ENCODE results near the gene NR1D1. TPM values are rescaled to one million over a fixed set of nuclear protein-coding genes. Genes with fewer than 3 reads are reported as not detected.

Gene NR1D1
- total and polyA plus RNA-seq, 2 of the 8 experiments (the other 6 are each of a cell fraction or from before 2014, with no cell fraction given), result 1.5 to 4.6 TPM

- Histone ChIP-seq H3K27ac (ENCODE audit: low read depth, low read length) (no peak overlapping the region), H4K20me1 (replicated peaks in 1 of 2; ENCODE audit: control insufficient read depth in 1 of 2, insufficient read depth in 2 of 2, low read length in 2 of 2) (no peaks in the 10 kb centered on the region), H3K18ac (ENCODE audit: extremely low read depth, low read length) (no peak overlapping the region), H3K4ac (replicated peaks; ENCODE audit: insufficient read length, low read depth, low read length) (peak overlapping the region; percentile 63), H4K91ac (replicated peaks; ENCODE audit: insufficient read length, low read length) (no peak overlapping the region), H3K36me3 (ENCODE audit: control insufficient read depth in 2 of 4, insufficient read depth in 4 of 4, low read length in 3 of 4) (no peaks in the 10 kb centered on the region), H2BK20ac (ENCODE audit: low read length) (0 out of 2 replicates have a peak overlapping the region, but pooled peaks have one; percentile 27), H3K23ac (ENCODE audit: insufficient read length) (no peak overlapping the region), H3K9me3 (ENCODE audit: insufficient read depth in 2 of 2, low read depth in 1 of 2, low read length in 1 of 2) (no peaks in the 10 kb centered on the region), H4K5ac (ENCODE audit: insufficient read length, low read depth, low read length) (no peak overlapping the region), H2AK5ac (ENCODE audit: low read depth, low read length) (no peak overlapping the region), H3K9ac (replicated peaks in 1 of 4; ENCODE audit: extremely low read depth in 1 of 4, low read depth in 3 of 4, low read length in 3 of 4) (no peak overlapping the region), H3K14ac (ENCODE audit: insufficient read length) (no peak overlapping the region), H3K56ac (replicated peaks; ENCODE audit: insufficient read length, low read depth, low read length) (no peak overlapping the region), H3K79me1 (ENCODE audit: low read depth, low read length) (no peaks in the 10 kb centered on the region), H3K27me3 (replicated peaks in 1 of 4; ENCODE audit: control insufficient read depth in 3 of 4, extremely low read depth in 1 of 4, insufficient read depth in 3 of 4, low read length in 3 of 4) (peaks cover 0 to 9% (median 7%) of the 10 kb centered on the region in 4 experiments; a peak in 5 of 7 replicates), H3K4me3 (ENCODE audit: extremely low read depth in 1 of 4, insufficient read depth in 2 of 4, low read depth in 3 of 4, low read length in 4 of 4) (no peak overlapping the region), H2BK5ac (ENCODE audit: low read depth, low read length) (peak overlapping the region; percentile 4; the same call in 1 of the 2 replicates), H3K4me1 (replicated peaks in 1 of 4; ENCODE audit: control insufficient read depth in 3 of 4, insufficient read depth in 4 of 4, low read length in 3 of 4) (peaks cover 32 to 42% (median 37%) of the 10 kb centered on the region in 4 experiments), H2AFZ (ENCODE audit: low read length) (no peak overlapping the region), H4K8ac (ENCODE audit: extremely low read depth, insufficient read depth, low read length) (no peak overlapping the region), H3K79me2 (ENCODE audit: control insufficient read depth in 1 of 2, insufficient read depth in 2 of 2, low read length in 2 of 2) (no peaks in the 10 kb centered on the region), H2BK12ac (ENCODE audit: low read depth, low read length) (peak overlapping the region; percentile 83), H2BK120ac (replicated peaks; ENCODE audit: low read depth, low read length) (no peak overlapping the region), H3K23me2 (ENCODE audit: low read depth, low read length) (no peaks in the 10 kb centered on the region), H3K4me2 (ENCODE audit: insufficient read depth in 1 of 2, low read depth in 2 of 2, low read length in 2 of 2) (peak overlapping the region in 1 of 2 experiments; percentile 34; a peak in 1 of 4 replicates), H2BK15ac (ENCODE audit: low read length) (no peak overlapping the region)
- FAIRE-seq (no peak), DNase-seq (ENCODE audit: low read depth in 1 of 2, low spot score in 2 of 2) (no peak)
- POLR2A ChIA-PET (ENCODE audit: partially characterized antibody), result interaction anchor here (0.7 to 16.7 kb wide), 20 partner anchors 11 to 107 kb away, joined by 3 to 399 read pairs (median 5); partner anchors contain the start of genes CASC3, CSF3, MED24 and MSL1
- 39% methylated on average over 2 of the region's 2 CpGs; no CpG with 5 or more reads in 1 of the 2 experiments for WGBS, 2 experiments (ENCODE audit: extremely low coverage in 1 of 2, insufficient coverage in 1 of 2, insufficient read length in 1 of 2, insufficient replicate concordance in 2 of 2, low coverage in 1 of 2, low lambda C conversion rate in 2 of 2, missing lambda C conversion rate in 1 of 2)
- CTCF ChIA-PET (ENCODE audit: partially characterized antibody), result interaction anchor here (0.7 to 8.9 kb wide), 33 partner anchors 8 to 1891 kb away, joined by 3 to 135 read pairs (median 10); partner anchors contain the start of genes CASC3, CSF3, MED24 and MSL1
- TF ChIP-seq POLR2A (IDR thresholded peaks at IDR 0.05; ENCODE audit: control extremely low read depth in 1 of 2, low read depth in 2 of 2, low read length in 2 of 2) (no peak), NANOG (IDR thresholded peaks at IDR 0.05; ENCODE audit: insufficient read depth, low read depth, low read length, poor library complexity, severe bottlenecking) (no peak), EGR1 (IDR thresholded peaks at IDR 0.05; ENCODE audit: borderline replicate concordance, low read depth, low read length) (no peak), TEAD4 (IDR thresholded peaks at IDR 0.05; ENCODE audit: low read depth, low read length) (no peak), CHD2 (IDR thresholded peaks at IDR 0.05; ENCODE audit: low read length) (no peak)
These were observed 11.9 kb upstream of the NR1D1 start for GRCh38 chr17:40112191-40112711.

Measured in H1 (cell line).